ENCODE results near the gene TIMP1. TPM values are rescaled to one million over a fixed set of nuclear protein-coding genes. Genes with fewer than 3 reads are reported as not detected.

TIMP1 gene
- total RNA-seq, result 100 to 1,000 TPM; 133 to 621 (median 176) TPM

DNA sequence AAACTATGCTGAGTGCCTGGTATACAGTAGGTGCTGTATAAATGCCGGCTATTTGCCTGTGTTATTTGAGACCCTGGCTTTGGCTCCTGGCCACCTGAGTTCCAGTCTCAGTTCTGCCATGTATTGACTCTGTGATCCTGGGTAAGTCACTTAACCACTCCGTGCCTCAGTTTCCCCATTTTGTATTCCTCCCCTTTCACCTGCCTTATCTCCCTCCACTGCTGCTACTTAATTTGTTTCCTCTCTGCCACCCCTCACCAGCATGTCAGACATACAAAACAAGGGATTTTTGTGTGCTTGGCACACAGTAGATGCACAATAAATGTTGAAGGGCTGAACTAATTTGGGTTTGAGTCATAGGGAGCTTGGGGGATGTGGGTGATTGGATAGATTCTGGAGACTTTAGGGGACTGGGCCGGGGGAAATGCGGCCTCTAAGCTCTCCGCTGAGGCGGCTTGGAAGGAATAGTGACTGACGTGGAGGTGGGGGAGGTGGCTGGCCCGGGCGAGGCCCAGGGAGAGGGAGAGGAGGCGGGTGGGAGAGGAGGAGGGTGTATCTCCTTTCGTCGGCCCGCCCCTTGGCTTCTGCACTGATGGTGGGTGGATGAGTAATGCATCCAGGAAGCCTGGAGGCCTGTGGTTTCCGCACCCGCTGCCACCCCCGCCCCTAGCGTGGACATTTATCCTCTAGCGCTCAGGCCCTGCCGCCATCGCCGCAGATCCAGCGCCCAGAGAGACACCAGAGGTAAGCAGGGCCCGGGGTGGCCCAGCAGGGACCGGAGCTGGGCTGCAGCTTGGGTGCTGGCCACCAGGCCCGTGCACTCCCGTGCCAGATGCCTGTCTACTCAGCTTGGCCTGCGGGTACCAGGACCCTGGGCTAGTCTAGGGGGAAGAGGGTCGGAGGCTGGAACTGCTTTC, at the start of gene TIMP1:
TSS of gene TIMP1 (plus strand) at position 706 of the 917 bp plus-strand sequence. CDS start 980 bp downstream, outside the sequence.
- peak; percentile 79 to 84 for DNase-seq (ENCODE audit: low spot score in 2 of 2)
- Histone ChIP-seq H3K4me3 (peak within 1 kb of the TSS; percentile 35 to 60 (median 40)), H3K27ac (peak within 1 kb of the TSS; percentile 73 to 95 (median 87)), H3K36me3 (peaks cover 0 to 18% (median 0%) of the 10 kb centered on the region in 3 donors), H3K27me3 (no peaks in the 10 kb centered on the region), H3K9me3 (no peaks in the 10 kb centered on the region), H3K4me1 (peaks cover 0 to 33% (median 2%) of the 10 kb centered on the region in 4 donors)
- 5 to 28% methylated on average over 20 to 28 of the region's 28 CpGs for WGBS, 2 donors
- peak; percentile 26 to 84 for TF ChIP-seq EP300 (IDR thresholded peaks at IDR 0.05)
- TF ChIP-seq POLR2A (IDR thresholded peaks at IDR 0.05), result peak in 1 of 2 donors; percentile 62
- TF ChIP-seq, protein P1, sequence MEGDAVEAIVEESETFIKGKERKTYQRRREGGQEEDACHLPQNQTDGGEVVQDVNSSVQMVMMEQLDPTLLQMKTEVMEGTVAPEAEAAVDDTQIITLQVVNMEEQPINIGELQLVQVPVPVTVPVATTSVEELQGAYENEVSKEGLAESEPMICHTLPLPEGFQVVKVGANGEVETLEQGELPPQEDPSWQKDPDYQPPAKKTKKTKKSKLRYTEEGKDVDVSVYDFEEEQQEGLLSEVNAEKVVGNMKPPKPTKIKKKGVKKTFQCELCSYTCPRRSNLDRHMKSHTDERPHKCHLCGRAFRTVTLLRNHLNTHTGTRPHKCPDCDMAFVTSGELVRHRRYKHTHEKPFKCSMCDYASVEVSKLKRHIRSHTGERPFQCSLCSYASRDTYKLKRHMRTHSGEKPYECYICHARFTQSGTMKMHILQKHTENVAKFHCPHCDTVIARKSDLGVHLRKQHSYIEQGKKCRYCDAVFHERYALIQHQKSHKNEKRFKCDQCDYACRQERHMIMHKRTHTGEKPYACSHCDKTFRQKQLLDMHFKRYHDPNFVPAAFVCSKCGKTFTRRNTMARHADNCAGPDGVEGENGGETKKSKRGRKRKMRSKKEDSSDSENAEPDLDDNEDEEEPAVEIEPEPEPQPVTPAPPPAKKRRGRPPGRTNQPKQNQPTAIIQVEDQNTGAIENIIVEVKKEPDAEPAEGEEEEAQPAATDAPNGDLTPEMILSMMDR (IDR thresholded peaks at IDR 0.05), result peak in 1 of 5 experiments; percentile 20

DNA sequence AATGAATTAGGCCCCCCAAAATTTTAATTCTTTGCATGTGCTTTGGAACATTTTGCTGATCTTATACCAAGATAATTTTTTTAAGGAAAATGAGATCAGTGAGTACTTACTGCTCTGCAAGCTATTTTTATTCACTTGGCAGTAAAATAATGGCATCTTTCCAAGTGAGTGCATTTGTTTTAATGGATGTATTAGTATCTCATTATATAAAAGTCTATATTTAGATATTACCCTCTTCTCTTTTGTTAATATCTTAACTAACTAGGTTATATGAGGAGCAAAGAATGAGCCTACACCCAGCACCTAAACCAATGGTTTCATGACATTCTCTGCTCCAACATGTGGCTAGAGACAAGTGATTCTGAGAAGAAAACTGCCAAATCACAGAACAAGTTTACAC, 42.4 kb upstream of the TIMP1 start:
- no peak for DNase-seq (ENCODE audit: low spot score in 2 of 2)
- Histone ChIP-seq H3K4me1 (peaks cover 0 to 13% (median 0%) of the 10 kb centered on the region in 4 donors), H3K27ac (peak overlapping the region in 3 of 4 donors; percentile 57 to 87 (median 87)), H3K27me3 (no peaks in the 10 kb centered on the region), H3K9me3 (no peaks in the 10 kb centered on the region), H3K4me3 (no peak overlapping the region), H3K36me3 (no peaks in the 10 kb centered on the region)
- TF ChIP-seq POLR2A (IDR thresholded peaks at IDR 0.05) (no peak), EP300 (IDR thresholded peaks at IDR 0.05) (no peak)
- TF ChIP-seq, protein P1 (IDR thresholded peaks at IDR 0.05), result no peak

DNA sequence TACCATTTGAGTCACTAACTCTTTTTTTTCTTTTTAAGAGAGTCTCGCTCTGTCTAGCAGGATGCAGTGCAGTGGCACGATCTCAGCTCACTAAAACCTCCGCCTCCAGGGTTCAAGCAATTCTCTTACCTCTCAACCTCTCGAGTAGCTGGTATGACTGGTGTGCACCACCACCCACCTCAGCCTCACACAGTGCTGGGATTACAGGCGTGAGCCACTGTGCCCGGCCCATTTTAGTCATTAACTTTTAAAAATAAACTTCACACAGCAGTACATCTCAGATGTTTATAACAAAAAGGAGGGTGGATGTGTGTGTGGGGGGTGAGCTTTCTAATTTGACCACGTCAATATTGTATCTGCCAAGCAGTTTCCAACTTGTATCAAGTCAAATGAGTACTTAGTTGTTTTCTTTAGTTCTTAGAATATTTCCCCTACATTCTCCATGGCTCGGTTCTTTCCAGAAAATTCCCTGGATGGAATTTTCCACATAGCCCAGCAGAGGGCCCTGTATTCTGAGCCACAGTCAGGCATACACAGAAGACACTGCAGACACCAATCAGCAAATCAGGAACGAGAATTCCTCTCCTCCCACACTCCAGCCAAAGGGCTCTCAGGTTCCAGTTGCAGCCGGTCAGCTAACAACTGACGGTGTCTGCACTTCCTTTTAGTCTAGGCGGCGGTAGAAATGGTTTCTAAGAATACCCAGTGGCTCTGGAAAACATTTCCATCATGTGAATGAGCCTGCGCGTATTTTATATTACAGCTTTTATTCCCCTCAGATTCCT, 41.3 kb upstream of the TIMP1 start:
- WGBS, 2 donors, result 26 to 44% methylated on average over 15 of the region's 15 CpGs
- Histone ChIP-seq H3K9me3 (no peaks in the 10 kb centered on the region), H3K27ac (peak overlapping the region; percentile 57 to 87 (median 73)), H3K4me1 (peaks cover 0 to 13% (median 0%) of the 10 kb centered on the region in 4 donors), H3K27me3 (no peaks in the 10 kb centered on the region), H3K36me3 (no peaks in the 10 kb centered on the region), H3K4me3 (no peak overlapping the region)
- peak; percentile 48 to 70 for DNase-seq (ENCODE audit: low spot score in 2 of 2)
- peak in 1 of 2 donors; percentile 63 for TF ChIP-seq POLR2A (IDR thresholded peaks at IDR 0.05)
- peak; percentile 83 to 91 for TF ChIP-seq EP300 (IDR thresholded peaks at IDR 0.05)
- TF ChIP-seq, protein P1 (IDR thresholded peaks at IDR 0.05), result peak; percentile 38 to 75 (median 69)

DNA sequence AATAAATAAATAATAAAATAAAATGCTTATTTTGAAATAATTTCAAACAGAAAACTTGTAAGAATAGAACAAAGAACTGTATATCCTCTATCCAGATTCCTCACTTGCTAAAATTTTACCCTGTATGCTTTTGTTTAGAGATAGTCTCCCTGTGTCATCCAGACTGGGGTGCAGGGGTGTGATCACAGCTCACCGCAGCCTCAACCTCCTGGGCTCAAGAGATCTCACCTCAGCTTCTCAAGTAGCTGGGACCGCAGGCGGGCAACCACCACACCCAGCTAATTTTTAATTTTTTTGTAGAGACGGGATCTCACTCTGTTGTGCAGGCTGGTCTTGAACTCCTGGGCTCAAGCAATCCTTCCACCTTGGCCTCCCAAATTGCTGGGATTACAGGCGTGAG, 38.7 kb upstream of the TIMP1 start:
- no peak overlapping the region for H3K4me3 ChIP-seq
- H3K4me1 ChIP-seq, result peaks cover 0 to 13% (median 0%) of the 10 kb centered on the region in 4 donors
- no peak for DNase-seq (ENCODE audit: low spot score in 2 of 2)
- H3K27ac ChIP-seq, result no peak overlapping the region
- no peaks in the 10 kb centered on the region for H3K36me3 ChIP-seq
- no peaks in the 10 kb centered on the region for H3K27me3 ChIP-seq
- no peak for TF ChIP-seq EP300 (IDR thresholded peaks at IDR 0.05)
- no peak for TF ChIP-seq POLR2A (IDR thresholded peaks at IDR 0.05)
- TF ChIP-seq, protein P1 (IDR thresholded peaks at IDR 0.05), result no peak
- H3K9me3 ChIP-seq, result no peaks in the 10 kb centered on the region
- 88 to 92% methylated on average over 5 of the region's 5 CpGs for WGBS, 2 donors

Measured in tibial nerve (tissue), 4 donors.